HepG2 (cell line): ENCODE measurements around the gene ATP6V0E2. TPM values are rescaled to one million over a fixed set of nuclear protein-coding genes. Genes with fewer than 3 reads are reported as not detected.

Source experiments
- ATM ChIP-seq: fragments of 450-650 bp; IDR thresholded peaks from 2 replicates; pipeline ENCODE4 v1.7.1; 2017; ENCODE audit warnings: mild to moderate bottlenecking, borderline replicate concordance
- CREB1 ChIP-seq, 2 experiments: fragments of 450-650 bp in 1 of 2; IDR thresholded peaks; 2 replicates each; pipeline ENCODE4 v1.6.1; 2016 to 2017; ENCODE audit warnings: control low read depth in 1 of 2, mild to moderate bottlenecking in 1 of 2, missing compliant biosample characterization in 1 of 2, missing genetic modification characterization in 1 of 2
- HOXA9 ChIP-seq: sonication (generic); formaldehyde crosslinking; IDR thresholded peaks from 2 replicates; pipeline ENCODE4 v1.8.1; 2022; ENCODE audit warnings: missing genetic modification reagents, mild to moderate bottlenecking, moderate library complexity, borderline replicate concordance
- KAT7 ChIP-seq: IDR thresholded peaks from 2 replicates; pipeline ENCODE4 v1.6.1; 2018; ENCODE audit warnings: borderline replicate concordance, missing compliant biosample characterization
- LCORL ChIP-seq, 2 experiments: fragments of 450-650 bp in 1 of 2; sonication (generic) in 1 of 2; formaldehyde crosslinking in 1 of 2; IDR thresholded peaks; 2 replicates each; pipeline versions ENCODE4 v1.5.0 to v1.6.1; 2017 to 2020; ENCODE audit warnings: antibody characterized with exemption in 1 of 2, missing genetic modification reagents in 1 of 2
- NFYB ChIP-seq: sonication (generic); formaldehyde crosslinking; IDR thresholded peaks from 2 replicates; pipeline ENCODE4 v1.4.0; 2020; ENCODE audit warnings: missing genetic modification reagents
- TOPORS ChIP-seq: sonication (generic); formaldehyde crosslinking; IDR thresholded peaks from 2 replicates; pipeline ENCODE4 v1.8.0; 2023; ENCODE audit warnings: mild to moderate bottlenecking, missing genetic modification reagents
- ZBTB7A ChIP-seq: sonication (generic); formaldehyde crosslinking; IDR thresholded peaks from 2 replicates; pipeline ENCODE4 v1.8.0; 2022; ENCODE audit warnings: mild to moderate bottlenecking, missing genetic modification reagents
- ZC3H4 ChIP-seq: sonication (generic); formaldehyde crosslinking; IDR thresholded peaks from 2 replicates; pipeline ENCODE4 v1.4.0; 2020; ENCODE audit warnings: missing genetic modification reagents, borderline replicate concordance
- ZNF747 ChIP-seq: sonication (generic); formaldehyde crosslinking; IDR thresholded peaks from 2 replicates; pipeline ENCODE4 v1.8.1; 2023; ENCODE audit warnings: missing genetic modification reagents, mild to moderate bottlenecking, borderline replicate concordance
- ZNF782 ChIP-seq: sonication (generic); formaldehyde crosslinking; IDR thresholded peaks from 2 replicates; pipeline ENCODE4 v1.4.0; 2020; ENCODE audit warnings: missing genetic modification reagents, mild to moderate bottlenecking, borderline replicate concordance
- ZSCAN31 ChIP-seq: sonication (generic); formaldehyde crosslinking; IDR thresholded peaks from 2 replicates; pipeline ENCODE4 v1.5.0; 2020; ENCODE audit warnings: low read depth, mild to moderate bottlenecking, missing genetic modification reagents
- polyA plus RNA-seq, 8 experiments: library from polyadenylated mRNA; depleted of rRNA in 3 of 8; stranded (reverse) in 7 of 8; unstranded in 1 of 8; fragments of >200 nt; fragmentation: Illumina TruSeq in 4 of 8; extraction: Trizol in 4 of 8; gene quantifications; 2 replicates each; pipeline versions ENCODE4 v1.2.1 to v1.2.3, GENCODE V29; 2011 to 2016; ENCODE audit warnings: low read depth in 4 of 8, missing spikeins in 1 of 8, mixed read lengths in 1 of 8; ENCODE audit not compliant: insufficient read depth in 1 of 8
- total RNA-seq, 5 experiments: library from RNA; depleted of rRNA; stranded (reverse); fragments of >200 nt; fragmentation: Illumina TruSeq; extraction: Trizol; gene quantifications; 2 replicates each; pipeline ENCODE4 v1.2.3, GENCODE V29; 2016; ENCODE audit warnings: low read depth in 1 of 5
- TF ChIP-seq, protein P1 (sequence below): sonication (generic); formaldehyde crosslinking; IDR thresholded peaks from 2 replicates; pipeline ENCODE4 v1.4.0; 2020; ENCODE audit warnings: mild to moderate bottlenecking, missing genetic modification reagents, borderline replicate concordance
- TF ChIP-seq, protein P2 (sequence below): sonication (generic); formaldehyde crosslinking; IDR thresholded peaks from 2 replicates; pipeline ENCODE4 v1.5.0; 2020; ENCODE audit warnings: missing genetic modification reagents
- TF ChIP-seq, protein P3 (sequence below): sonication (generic); formaldehyde crosslinking; IDR thresholded peaks from 2 replicates; pipeline ENCODE4 v1.4.0; 2020; ENCODE audit warnings: missing genetic modification reagents

Gene ATP6V0E2
- total and polyA plus RNA-seq, 2 of the 13 experiments (the other 11 are each of a cell fraction or from before 2014, with no cell fraction given) = 36.8 to 203 TPM

DNA sequence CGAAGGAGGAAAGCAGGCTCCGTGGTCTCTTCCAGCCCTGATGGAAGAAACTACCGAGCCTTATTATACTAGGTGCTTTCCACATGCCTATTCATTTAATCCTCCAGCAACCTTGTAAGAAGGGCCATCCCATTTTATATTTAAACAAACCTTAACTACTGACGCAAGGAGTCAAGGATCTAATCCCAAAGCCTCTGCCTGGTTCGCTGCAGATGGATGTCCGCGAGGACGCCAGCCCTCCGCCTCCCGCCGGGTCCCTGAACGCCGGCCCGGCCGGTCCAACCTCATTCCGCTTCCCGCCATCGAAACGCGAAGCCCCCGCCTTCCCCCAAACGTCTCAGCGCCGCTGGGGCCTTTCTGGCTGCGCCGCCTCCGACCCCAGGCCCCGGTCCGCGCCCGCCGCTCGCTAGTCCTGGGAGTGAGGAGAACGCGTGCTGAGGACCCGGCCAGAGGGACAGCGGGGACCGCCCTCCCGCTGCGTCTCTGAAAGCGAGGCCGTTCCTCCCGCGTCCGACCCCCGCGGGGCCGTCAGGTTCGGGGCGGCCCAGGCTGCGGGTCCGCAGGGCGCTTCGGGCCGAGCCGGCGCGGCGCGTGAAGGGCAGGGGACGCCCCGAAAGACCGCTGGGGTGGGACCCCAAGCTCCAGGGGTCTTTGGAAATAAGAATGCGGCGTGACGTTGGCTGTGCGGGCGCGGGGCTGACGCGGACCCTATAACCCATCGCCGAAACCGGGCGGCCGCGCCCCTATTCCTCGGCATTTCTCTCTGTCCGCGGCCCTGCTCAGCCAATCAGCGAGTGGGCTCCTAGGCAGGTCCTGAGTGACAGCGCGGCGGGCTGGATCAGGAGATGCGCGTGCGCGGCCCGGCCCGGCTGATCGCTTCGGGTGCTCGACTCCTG is at the start of gene ATP6V0E2 (continued):
- TF ChIP-seq CREB1 (IDR thresholded peaks at IDR 0.05) (peak; percentile 22; the same call in 1 of the 2 replicates), CREB1 (CRISPR knock-in tag; IDR thresholded peaks at IDR 0.05) (no peak), ZNF747 (CRISPR knock-in tag) (0 out of 2 replicates have a peak, but pooled peaks have one; percentile 3), ZSCAN31 (CRISPR knock-in tag) (peak; percentile 54; the same call in 1 of the 2 replicates), TOPORS (CRISPR knock-in tag) (peak; percentile 32; the same call in 1 of the 2 replicates), ATM (no peak), ZC3H4 (CRISPR knock-in tag) (no peak), ZBTB7A (CRISPR knock-in tag) (0 out of 2 replicates have a peak, but pooled peaks have one; percentile 63), KAT7 (CRISPR knock-in tag) (0 out of 2 replicates have a peak, but pooled peaks have one; percentile 21), NFYB (peak; percentile 76), HOXA9 (0 out of 2 replicates have a peak, but pooled peaks have one; percentile 8), ZNF782 (CRISPR knock-in tag) (0 out of 2 replicates have a peak, but pooled peaks have one; percentile 64), LCORL (IDR thresholded peaks at IDR 0.05) (no peak), LCORL (CRISPR knock-in tag; IDR thresholded peaks at IDR 0.05) (0 out of 2 replicates have a peak, but pooled peaks have one; percentile 28)
- TF ChIP-seq, protein P1, sequence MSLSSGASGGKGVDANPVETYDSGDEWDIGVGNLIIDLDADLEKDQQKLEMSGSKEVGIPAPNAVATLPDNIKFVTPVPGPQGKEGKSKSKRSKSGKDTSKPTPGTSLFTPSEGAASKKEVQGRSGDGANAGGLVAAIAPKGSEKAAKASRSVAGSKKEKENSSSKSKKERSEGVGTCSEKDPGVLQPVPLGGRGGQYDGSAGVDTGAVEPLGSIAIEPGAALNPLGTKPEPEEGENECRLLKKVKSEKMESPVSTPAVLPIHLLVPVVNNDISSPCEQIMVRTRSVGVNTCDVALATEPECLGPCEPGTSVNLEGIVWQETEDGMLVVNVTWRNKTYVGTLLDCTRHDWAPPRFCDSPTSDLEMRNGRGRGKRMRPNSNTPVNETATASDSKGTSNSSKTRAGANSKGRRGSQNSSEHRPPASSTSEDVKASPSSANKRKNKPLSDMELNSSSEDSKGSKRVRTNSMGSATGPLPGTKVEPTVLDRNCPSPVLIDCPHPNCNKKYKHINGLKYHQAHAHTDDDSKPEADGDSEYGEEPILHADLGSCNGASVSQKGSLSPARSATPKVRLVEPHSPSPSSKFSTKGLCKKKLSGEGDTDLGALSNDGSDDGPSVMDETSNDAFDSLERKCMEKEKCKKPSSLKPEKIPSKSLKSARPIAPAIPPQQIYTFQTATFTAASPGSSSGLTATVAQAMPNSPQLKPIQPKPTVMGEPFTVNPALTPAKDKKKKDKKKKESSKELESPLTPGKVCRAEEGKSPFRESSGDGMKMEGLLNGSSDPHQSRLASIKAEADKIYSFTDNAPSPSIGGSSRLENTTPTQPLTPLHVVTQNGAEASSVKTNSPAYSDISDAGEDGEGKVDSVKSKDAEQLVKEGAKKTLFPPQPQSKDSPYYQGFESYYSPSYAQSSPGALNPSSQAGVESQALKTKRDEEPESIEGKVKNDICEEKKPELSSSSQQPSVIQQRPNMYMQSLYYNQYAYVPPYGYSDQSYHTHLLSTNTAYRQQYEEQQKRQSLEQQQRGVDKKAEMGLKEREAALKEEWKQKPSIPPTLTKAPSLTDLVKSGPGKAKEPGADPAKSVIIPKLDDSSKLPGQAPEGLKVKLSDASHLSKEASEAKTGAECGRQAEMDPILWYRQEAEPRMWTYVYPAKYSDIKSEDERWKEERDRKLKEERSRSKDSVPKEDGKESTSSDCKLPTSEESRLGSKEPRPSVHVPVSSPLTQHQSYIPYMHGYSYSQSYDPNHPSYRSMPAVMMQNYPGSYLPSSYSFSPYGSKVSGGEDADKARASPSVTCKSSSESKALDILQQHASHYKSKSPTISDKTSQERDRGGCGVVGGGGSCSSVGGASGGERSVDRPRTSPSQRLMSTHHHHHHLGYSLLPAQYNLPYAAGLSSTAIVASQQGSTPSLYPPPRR (CRISPR knock-in tag) = no peak
- TF ChIP-seq, protein P2, sequence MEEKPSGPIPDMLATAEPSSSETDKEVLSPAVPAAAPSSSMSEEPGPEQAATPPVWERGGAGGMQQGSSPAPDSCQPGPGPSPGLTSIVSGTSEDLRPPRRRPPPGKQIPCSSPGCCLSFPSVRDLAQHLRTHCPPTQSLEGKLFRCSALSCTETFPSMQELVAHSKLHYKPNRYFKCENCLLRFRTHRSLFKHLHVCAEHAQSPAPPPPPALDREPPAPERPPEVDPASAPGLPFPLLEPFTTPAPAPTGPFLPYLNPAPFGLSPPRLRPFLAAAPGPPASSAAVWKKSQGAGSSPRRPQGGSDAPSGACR (CRISPR knock-in tag) = no peak
- TF ChIP-seq, protein P3, sequence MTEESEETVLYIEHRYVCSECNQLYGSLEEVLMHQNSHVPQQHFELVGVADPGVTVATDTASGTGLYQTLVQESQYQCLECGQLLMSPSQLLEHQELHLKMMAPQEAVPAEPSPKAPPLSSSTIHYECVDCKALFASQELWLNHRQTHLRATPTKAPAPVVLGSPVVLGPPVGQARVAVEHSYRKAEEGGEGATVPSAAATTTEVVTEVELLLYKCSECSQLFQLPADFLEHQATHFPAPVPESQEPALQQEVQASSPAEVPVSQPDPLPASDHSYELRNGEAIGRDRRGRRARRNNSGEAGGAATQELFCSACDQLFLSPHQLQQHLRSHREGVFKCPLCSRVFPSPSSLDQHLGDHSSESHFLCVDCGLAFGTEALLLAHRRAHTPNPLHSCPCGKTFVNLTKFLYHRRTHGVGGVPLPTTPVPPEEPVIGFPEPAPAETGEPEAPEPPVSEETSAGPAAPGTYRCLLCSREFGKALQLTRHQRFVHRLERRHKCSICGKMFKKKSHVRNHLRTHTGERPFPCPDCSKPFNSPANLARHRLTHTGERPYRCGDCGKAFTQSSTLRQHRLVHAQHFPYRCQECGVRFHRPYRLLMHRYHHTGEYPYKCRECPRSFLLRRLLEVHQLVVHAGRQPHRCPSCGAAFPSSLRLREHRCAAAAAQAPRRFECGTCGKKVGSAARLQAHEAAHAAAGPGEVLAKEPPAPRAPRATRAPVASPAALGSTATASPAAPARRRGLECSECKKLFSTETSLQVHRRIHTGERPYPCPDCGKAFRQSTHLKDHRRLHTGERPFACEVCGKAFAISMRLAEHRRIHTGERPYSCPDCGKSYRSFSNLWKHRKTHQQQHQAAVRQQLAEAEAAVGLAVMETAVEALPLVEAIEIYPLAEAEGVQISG (CRISPR knock-in tag) = peak; percentile 38; the same call in 1 of the 2 replicates
